IMR-90 (cell line): ENCODE results near the gene CTBP1. TPM values are rescaled to one million over a fixed set of nuclear protein-coding genes. Genes with fewer than 3 reads are reported as not detected.

Experiments
- ATAC-seq: fragments of 200-7000 bp; cut with Tn5 transposase; 2 replicates; pipeline ENCODE4 v1.9.1; 2020; ENCODE audit warnings: low read depth, mild to moderate bottlenecking, moderate library complexity
- BruUV-seq: library from RNA; stranded (reverse); fragments of 400-500 nt; replicated peaks from 2 replicates; lab custom pipeline; 2021; lab: Mats Ljungman, UMichigan
- CTCF ChIA-PET: fragments of 300-600 bp; formaldehyde crosslinking; extraction: SDS; loops from one replicate; lab custom pipeline; 2021; ENCODE audit warnings: antibody characterized with exemption; lab: Yijun Ruan, JAX
- POLR2A ChIA-PET: fragments of 300-600 bp; sonication (Branson Sonifier 250); formaldehyde crosslinking; loops from one replicate; lab custom pipeline; 2022; ENCODE audit warnings: antibody characterized with exemption; ENCODE audit not compliant: unreplicated experiment; lab: Charles Lee
- DNase-seq: peaks from one replicate; pipeline ENCODE4 v3.0.0; 2013
- H2AFZ ChIP-seq: replicated peaks from 2 replicates; pipeline ENCODE3; 2013; ENCODE audit warnings: low read length, mild to moderate bottlenecking; ENCODE audit not compliant: poor library complexity
- H2AK5ac ChIP-seq: 2 replicates; pipeline ENCODE4 v1.6.1; 2013; ENCODE audit warnings: low read depth, low read length, inconsistent platforms
- H2AK9ac ChIP-seq: replicated peaks from 2 replicates; pipeline ENCODE3; 2013; ENCODE audit warnings: mild to moderate bottlenecking, low read depth, low read length, moderate library complexity; ENCODE audit not compliant: poor library complexity
- H2BK120ac ChIP-seq: 2 replicates; pipeline ENCODE4 v1.6.1; 2013; ENCODE audit warnings: low read depth, low read length, inconsistent platforms
- H2BK15ac ChIP-seq: 3 replicates; pipeline ENCODE4 v1.6.1; 2013; ENCODE audit warnings: low read depth, low read length, inconsistent platforms
- H2BK20ac ChIP-seq: 2 replicates; pipeline ENCODE4 v1.6.1; 2013; ENCODE audit warnings: low read depth, mild to moderate bottlenecking, inconsistent platforms, low read length, moderate library complexity
- H2BK5ac ChIP-seq: 2 replicates; pipeline ENCODE4 v1.6.1; 2013; ENCODE audit warnings: mild to moderate bottlenecking, low read depth, low read length, inconsistent platforms; ENCODE audit not compliant: poor library complexity, severe bottlenecking
- H3K14ac ChIP-seq: replicated peaks from 2 replicates; pipeline ENCODE4 v1.6.1; 2013; ENCODE audit warnings: low read depth, low read length, inconsistent platforms
- H3K18ac ChIP-seq: 2 replicates; pipeline ENCODE4 v1.6.1; 2013; ENCODE audit warnings: low read depth, low read length, control low read depth
- H3K23ac ChIP-seq: 2 replicates; pipeline ENCODE4 v1.6.1; 2013; ENCODE audit warnings: low read depth, low read length, inconsistent platforms
- H3K27ac ChIP-seq: 2 replicates; pipeline ENCODE4 v1.5.1; 2013; ENCODE audit warnings: mild to moderate bottlenecking, control low read depth, low read length; ENCODE audit not compliant: insufficient read depth
- H3K27me3 ChIP-seq: 2 replicates; pipeline ENCODE4 v1.6.1; 2013; ENCODE audit warnings: low read length; ENCODE audit not compliant: control insufficient read depth, insufficient read depth
- H3K36me3 ChIP-seq: 2 replicates; pipeline ENCODE4 v1.6.1; 2013; ENCODE audit warnings: low read length, mixed read lengths; ENCODE audit not compliant: control insufficient read depth, insufficient read depth
- H3K4ac ChIP-seq: 2 replicates; pipeline ENCODE4 v1.6.1; 2013; ENCODE audit warnings: low read depth, low read length, inconsistent platforms
- H3K4me1 ChIP-seq: 2 replicates; pipeline ENCODE4 v1.6.1; 2013; ENCODE audit warnings: low read length, mixed read lengths; ENCODE audit not compliant: control insufficient read depth, insufficient read depth
- H3K4me2 ChIP-seq: 2 replicates; pipeline ENCODE4 v1.6.1; 2013; ENCODE audit warnings: low read depth, mild to moderate bottlenecking, control low read depth, low read length, moderate library complexity
- H3K4me3 ChIP-seq: 2 replicates; pipeline ENCODE4 v1.5.1; 2013; ENCODE audit warnings: low read depth, mild to moderate bottlenecking, control low read depth, low read length, moderate library complexity; ENCODE audit not compliant: insufficient read depth
- H3K56ac ChIP-seq: 2 replicates; pipeline ENCODE4 v1.6.1; 2013; ENCODE audit warnings: low read length, inconsistent platforms; ENCODE audit not compliant: insufficient read depth; ENCODE audit errors: extremely low read depth
- H3K79me1 ChIP-seq, 2 experiments: 2 replicates each; pipeline ENCODE4 v1.6.1; 2013; ENCODE audit warnings: low read length in 2 of 2, inconsistent platforms in 1 of 2, low read depth in 1 of 2
- H3K9ac ChIP-seq: 2 replicates; pipeline ENCODE4 v1.6.1; 2013; ENCODE audit warnings: low read depth, low read length, control low read depth
- H3K9me1 ChIP-seq: 2 replicates; pipeline ENCODE4 v1.6.1; 2013; ENCODE audit warnings: low read length, inconsistent platforms; ENCODE audit not compliant: insufficient read depth
- H3K9me3 ChIP-seq: 2 replicates; pipeline ENCODE4 v1.6.1; 2013; ENCODE audit warnings: low read length; ENCODE audit not compliant: control insufficient read depth, insufficient read depth
- H4K20me1 ChIP-seq: 2 replicates; pipeline ENCODE4 v1.6.1; 2013; ENCODE audit warnings: low read length, inconsistent platforms; ENCODE audit not compliant: insufficient read depth
- H4K5ac ChIP-seq: 2 replicates; pipeline ENCODE4 v1.6.1; 2013; ENCODE audit warnings: mild to moderate bottlenecking, low read depth, low read length, control low read depth
- H4K8ac ChIP-seq, 2 experiments: 2 replicates each; pipeline ENCODE4 v1.6.1; 2013; ENCODE audit warnings: low read depth in 2 of 2, low read length in 2 of 2, control low read depth in 1 of 2, inconsistent platforms in 1 of 2
- H4K91ac ChIP-seq: 2 replicates; pipeline ENCODE4 v1.6.1; 2013; ENCODE audit warnings: low read depth, low read length, inconsistent platforms; ENCODE audit not compliant: insufficient read depth
- BHLHE40 ChIP-seq: fragments of 150-350 bp; IDR thresholded peaks from 2 replicates; pipeline ENCODE4 v1.6.1; 2016; ENCODE audit warnings: mild to moderate bottlenecking, low read depth, low read length
- CEBPB ChIP-seq: IDR thresholded peaks from 2 replicates; pipeline ENCODE4 v1.6.1; 2012; ENCODE audit warnings: low read depth, low read length, improper control_type of control experiment
- CHD1 ChIP-seq: IDR thresholded peaks from 2 replicates; pipeline ENCODE4 v1.6.1; 2012; ENCODE audit warnings: low read depth, low read length, improper control_type of control experiment
- CTCF ChIP-seq: conservative IDR thresholded peaks from 2 replicates; pipeline ENCODE4 v1.5.1; 2012; ENCODE audit warnings: mild to moderate bottlenecking, low read depth, low read length, improper control_type of control experiment
- FOS ChIP-seq: fragments of 150-350 bp; IDR thresholded peaks from 2 replicates; pipeline ENCODE4 v1.6.1; 2016; ENCODE audit warnings: low read depth, low read length
- MXI1 ChIP-seq: IDR thresholded peaks from 2 replicates; pipeline ENCODE4 v1.6.1; 2012; ENCODE audit warnings: low read depth, mild to moderate bottlenecking, low read length, moderate library complexity, borderline replicate concordance
- NFE2L2 ChIP-seq: fragments of 150-350 bp; IDR thresholded peaks from 2 replicates; pipeline ENCODE4 v1.6.1; 2016; ENCODE audit warnings: low read depth, mild to moderate bottlenecking, low read length
- POLR2A ChIP-seq: IDR thresholded peaks from 2 replicates; pipeline ENCODE4 v1.6.1; 2012; ENCODE audit warnings: mild to moderate bottlenecking, low read depth, low read length
- RAD21 ChIP-seq: IDR thresholded peaks from 2 replicates; pipeline ENCODE4 v1.6.1; 2012; ENCODE audit warnings: low read length, improper control_type of control experiment
- RCOR1 ChIP-seq: IDR thresholded peaks from 2 replicates; pipeline ENCODE4 v1.6.1; 2012; ENCODE audit warnings: mild to moderate bottlenecking, low read length, improper control_type of control experiment; ENCODE audit not compliant: insufficient replicate concordance
- RFX5 ChIP-seq: IDR thresholded peaks from 2 replicates; pipeline ENCODE4 v1.8.0; 2012; ENCODE audit warnings: low read depth, mild to moderate bottlenecking, low read length, moderate library complexity
- SMC3 ChIP-seq: fragments of 150-350 bp; IDR thresholded peaks from 2 replicates; pipeline ENCODE4 v1.6.1; 2016; ENCODE audit warnings: low read depth, mild to moderate bottlenecking, antibody characterized with exemption, low read length, moderate library complexity
- USF2 ChIP-seq: fragments of 150-350 bp; IDR thresholded peaks from 2 replicates; pipeline ENCODE4 v1.6.1; 2017; ENCODE audit warnings: mild to moderate bottlenecking, antibody characterized with exemption, low read length, low read depth
- WGBS, 2 experiments: methylation state at CpG; one replicate each; pipeline versions ENCODE4 v1.1.5 to v1.1.7; 2013; ENCODE audit warnings: missing lambda C conversion rate in 2 of 2; ENCODE audit not compliant: insufficient read length in 1 of 2; ENCODE audit errors: extremely low coverage in 2 of 2; 5-methylcytosine and 5-hydroxymethylcytosine counted together
- dilution Hi-C: fragments of 300-500 bp; cut with HindIII; formaldehyde crosslinking; loops from one replicate; pipeline ENCODE4 v1.14.3; 2018; ENCODE audit warnings: low sequenced_read_pairs; ENCODE audit not compliant: unreplicated experiment
- in situ Hi-C: fragments of 300-500 bp; cut with MboI; formaldehyde crosslinking; loops from 3 replicates; pipeline ENCODE4 v1.14.3; 2019; ENCODE audit warnings: low sequenced_read_pairs, inconsistent platforms, mixed read lengths
- intact Hi-C: fragments of 100-400 bp; cut with micrococcal nuclease; formaldehyde crosslinking; loops from 2 replicates; pipeline ENCODE4 v1.10.0; 2022
- polyA plus RNA-seq, 3 experiments: library from polyadenylated mRNA; depleted of rRNA; stranded (reverse); fragments of >200 nt; gene quantifications; 2 replicates each; pipeline ENCODE4 v1.2.3, GENCODE V29; 2012; ENCODE audit warnings: low replicate concordance in 1 of 3
- total RNA-seq: library from RNA; depleted of rRNA; stranded (reverse); fragments of >200 nt; gene quantifications from 2 replicates; pipeline ENCODE4 v1.2.3, GENCODE V29; 2012

Gene CTBP1
- total and polyA plus RNA-seq, 2 of the 4 experiments (the other 2 are of a cell fraction): 147 to 212 TPM

- Histone ChIP-seq H4K91ac (no peak overlapping the region), H3K9me1 (no peaks in the 10 kb centered on the region), H2AFZ (no peak overlapping the region), H2AK9ac (peak overlapping the region; percentile 22), H3K4ac (no peak overlapping the region), H3K9me3 (peaks cover 36% of the 10 kb centered on the region), H4K5ac (no peak overlapping the region), H2BK15ac (no peak overlapping the region), H3K23ac (no peak overlapping the region), H2BK120ac (no peak overlapping the region), H2BK20ac (no peak overlapping the region), H2BK5ac (no peak overlapping the region), H3K18ac (no peak overlapping the region), H3K79me1 (peaks cover 22 to 25% of the 10 kb centered on the region in 2 experiments), H4K20me1 (no peaks in the 10 kb centered on the region), H4K8ac (no peak overlapping the region), H2AK5ac (no peak overlapping the region), H3K36me3 (peaks cover 11% of the 10 kb centered on the region), H3K4me2 (no peak overlapping the region), H3K4me1 (peaks cover 3% of the 10 kb centered on the region; the same call in 1 of the 2 replicates), H3K9ac (no peak overlapping the region), H3K14ac (no peak overlapping the region), H3K4me3 (no peak overlapping the region), H3K56ac (no peak overlapping the region), H3K27ac (no peak overlapping the region), H3K27me3 (no peaks in the 10 kb centered on the region)
- POLR2A ChIA-PET: no interaction called here
- no peak for DNase-seq
- in situ Hi-C loops: no loop called here
- no peak for ATAC-seq
- WGBS, 2 experiments: 89% methylated on average over 3 of the region's 5 CpGs; no CpG with 5 or more reads in 1 of the 2 experiments
- intact Hi-C loops: no loop called here
- dilution Hi-C loops: no loop called here
- TF ChIP-seq CHD1 (no peak), RFX5 (no peak), RCOR1 (no peak), MXI1 (no peak), NFE2L2 (no peak), BHLHE40 (no peak), POLR2A (no peak), CTCF (no peak), SMC3 (no peak), RAD21 (no peak), USF2 (no peak), CEBPB (no peak), FOS (no peak)
- CTCF ChIA-PET: no interaction called here
- BruUV-seq: no TSS peak
Measured at GRCh38 chr4:1253831-1254230, 4.9 kb upstream of the CTBP1 start.
